ENCODE data around the gene NFIB. TPM values are rescaled to one million over a fixed set of nuclear protein-coding genes. Genes with fewer than 3 reads are reported as not detected.
A peak's percentile ranks its signal among the peaks of the same experiment; 100 is the strongest.

The NFIB gene
- polyA plus RNA-seq, 1 of the 3 experiments (the other 2 are of a cell fraction): 9.2 TPM

- peak overlapping the region; percentile 91 to 95 for H3K4me3 ChIP-seq (ENCODE audit: low read depth in 2 of 2, low read length in 1 of 2)
- peak; percentile 63 for DNase-seq
- peak overlapping the region; percentile 90 to 99 for H3K27ac ChIP-seq (ENCODE audit: low read depth in 2 of 2, low read length in 1 of 2)
- H3F3A ChIP-seq (replicated peaks; ENCODE audit: insufficient read depth): peaks cover under 1% of the 10 kb centered on the region
- WGBS (ENCODE audit: low lambda C conversion rate): under 1% methylated on average over 20 of the region's 56 CpGs
- ChIA-PET CTCF (interaction anchor here (0.9 to 1.7 kb wide), 5 partner anchors 11 to 885 kb away, joined by 3 to 6 read pairs (median 4); no protein-coding TSS in a partner anchor), POLR2A (interaction anchor here (0.6 to 1.4 kb wide), 4 partner anchors 11 to 215 kb away, joined by 3 to 4 read pairs (median 4); no protein-coding TSS in a partner anchor)
- peak overlapping the region; percentile 99 for H3K9ac ChIP-seq
- TF ChIP-seq RCOR1 (IDR thresholded peaks at IDR 0.05; ENCODE audit: low read length) (no peak), TAF1 (IDR thresholded peaks at IDR 0.05; ENCODE audit: borderline replicate concordance, low read depth, low read length) (peak; percentile 9; the same call in 1 of the 2 replicates), MXI1 (IDR thresholded peaks at IDR 0.05; ENCODE audit: low read depth, low read length) (peak; percentile 34; the same call in 1 of the 2 replicates), FOXJ3 (CRISPR knock-in tag; IDR thresholded peaks at IDR 0.05) (no peak), MEF2A (IDR thresholded peaks at IDR 0.05; ENCODE audit: borderline replicate concordance, low read depth) (no peak), POLR2AphosphoS5 (IDR thresholded peaks at IDR 0.05; ENCODE audit: low read depth, low read length) (no peak), PBX3 (IDR thresholded peaks at IDR 0.05) (no peak), CTCF (IDR thresholded peaks at IDR 0.05) (no peak), GABPA (IDR thresholded peaks at IDR 0.05; ENCODE audit: low read depth) (no peak), EZH2phosphoT487 (IDR thresholded peaks at IDR 0.05; ENCODE audit: borderline replicate concordance, low read depth) (no peak), NRF1 (IDR thresholded peaks at IDR 0.05; ENCODE audit: low read depth, low read length) (no peak), MAX (IDR thresholded peaks at IDR 0.05; ENCODE audit: low read depth) (0 out of 2 replicates have a peak, but pooled peaks have one; percentile 24)
- H2AFZ ChIP-seq (ENCODE audit: low read depth): no peak overlapping the region
- H3K4me1 ChIP-seq (ENCODE audit: control insufficient read depth in 1 of 2, insufficient read depth in 2 of 2, low read depth in 1 of 2, low read length in 1 of 2): peaks cover 19 to 27% of the 10 kb centered on the region in 2 experiments
- H3K27me3 ChIP-seq (ENCODE audit: insufficient read depth): no peaks in the 10 kb centered on the region
- peaks cover 34% of the 10 kb centered on the region for H4K20me1 ChIP-seq (ENCODE audit: insufficient read depth)
- peak overlapping the region; percentile 91 for H3K4me2 ChIP-seq
- H3K79me2 ChIP-seq (ENCODE audit: insufficient read depth): peaks cover 58% of the 10 kb centered on the region
- no peaks in the 10 kb centered on the region for H3K36me3 ChIP-seq (replicated peaks in 1 of 2; ENCODE audit: control insufficient read depth in 1 of 2, insufficient read depth in 2 of 2, low read length in 1 of 2)
- H3K9me3 ChIP-seq: no peaks in the 10 kb centered on the region
- no peaks in the 10 kb centered on the region for H3K9me2 ChIP-seq
Measured at GRCh38 chr9:14312719-14313377, 1.1 kb downstream of the NFIB start.

All from SK-N-SH (cell line).